Non-pigmented ciliary epithelial cell (primary cell): Measurements from ENCODE around the gene PPOX.

Experiments
- DNase-seq: peaks from one replicate; pipeline ENCODE4 v3.0.0-alpha.2; 2010; ENCODE audit warnings: low read depth

Gene PPOX

DNA sequence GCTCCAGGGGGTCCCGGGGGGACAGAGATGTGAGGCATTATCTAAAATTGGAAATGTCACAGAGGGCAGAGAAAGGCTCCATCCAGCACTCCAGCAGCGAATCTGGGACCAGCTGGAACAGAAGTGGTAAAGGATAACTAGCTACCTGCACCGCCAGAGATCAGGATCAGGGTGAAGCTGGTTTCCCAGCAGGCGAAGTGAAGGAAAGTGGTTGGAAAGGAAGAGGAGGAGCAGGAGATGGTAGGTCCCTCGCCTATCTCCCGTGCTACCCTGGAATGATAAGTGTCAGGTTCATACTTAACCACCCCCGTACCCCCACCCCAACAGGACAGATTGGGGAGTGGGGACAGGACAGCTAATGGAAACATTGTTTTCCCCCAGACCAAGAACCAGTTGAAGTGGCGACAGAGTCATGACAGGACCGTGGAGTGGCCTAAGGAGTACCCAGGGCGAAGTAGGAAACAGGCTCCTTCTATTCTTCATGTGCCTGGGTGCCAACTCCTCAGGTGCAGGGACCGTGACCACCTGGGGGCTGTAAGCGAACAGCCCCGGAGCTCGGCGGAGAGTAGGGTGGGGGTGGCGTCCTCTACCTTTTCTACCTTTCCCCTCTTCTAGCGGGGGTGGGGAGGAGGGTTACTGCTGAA is 10.4 kb downstream of the PPOX start:
- DNase-seq: no peak

DNA sequence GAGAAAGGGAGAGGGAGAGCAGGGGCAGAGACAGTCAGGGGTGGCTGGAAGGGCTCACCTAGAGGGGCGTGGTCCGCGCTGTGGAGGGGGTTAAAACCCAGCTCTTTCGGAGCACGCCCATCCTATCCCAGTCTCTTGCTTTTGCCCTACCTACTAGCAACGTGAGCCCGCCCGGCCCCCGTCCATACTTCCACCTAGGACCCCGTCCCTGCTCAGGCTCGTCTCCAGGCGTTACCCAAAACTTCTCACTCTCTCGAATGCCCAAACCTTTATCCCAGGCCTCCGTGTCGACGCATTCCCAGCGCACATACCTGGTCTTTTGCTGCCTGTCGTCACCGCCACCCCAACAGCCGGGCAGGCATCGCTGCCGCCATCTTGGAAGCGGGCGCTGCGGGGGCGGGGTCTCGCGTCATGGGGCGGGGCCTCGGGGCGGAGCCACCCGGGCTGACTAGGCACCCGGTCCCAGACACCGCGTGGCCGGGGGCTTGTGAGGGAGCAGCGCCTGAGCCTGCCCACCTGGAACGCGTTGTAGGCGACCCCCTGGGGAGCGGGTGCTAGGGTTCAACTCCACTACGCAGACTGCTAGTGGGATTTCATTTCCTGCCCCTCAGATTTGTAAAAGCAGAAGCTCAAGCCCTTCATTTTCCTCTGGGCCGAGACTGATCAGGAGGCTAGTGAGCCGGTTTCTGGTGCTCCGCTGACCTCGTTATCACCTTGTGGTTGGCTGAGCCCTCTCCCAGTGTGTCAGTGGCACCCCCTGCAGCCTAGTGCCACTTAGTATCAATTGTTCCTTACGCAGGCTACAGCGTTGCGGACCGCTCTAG is 11.1 kb downstream of the PPOX start, which contains the start of gene B4GALT3:
Gene B4GALT3 (minus strand): TSS at position 396 of the 824 bp plus-strand sequence. CDS start 1,447 bp downstream, outside the sequence.
- DNase-seq: no peak

- DNase-seq: no peak
These were observed 11.7 kb downstream of the PPOX start for GRCh38 chr1:161177936-161178244.

DNA sequence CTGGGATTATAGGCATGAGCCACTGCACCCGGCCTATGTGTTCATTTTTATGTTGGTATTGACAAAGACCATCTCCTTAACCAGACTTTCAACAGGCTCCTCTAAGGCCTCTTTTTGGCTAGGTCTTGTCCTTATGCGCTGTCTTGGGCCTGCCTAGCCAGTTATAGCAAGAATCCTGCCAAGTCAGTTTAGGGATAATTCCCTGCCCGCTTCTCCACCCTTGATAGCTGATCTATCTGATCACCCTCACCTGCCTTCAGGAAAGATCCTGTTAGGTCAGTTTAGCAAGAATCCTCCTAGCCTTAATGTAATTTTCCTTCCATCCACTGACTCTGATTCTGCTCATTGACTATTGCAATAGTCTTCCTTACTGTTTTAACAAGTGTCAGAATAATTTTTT is 13.5 kb downstream of the PPOX start:
- no peak for DNase-seq

DNA sequence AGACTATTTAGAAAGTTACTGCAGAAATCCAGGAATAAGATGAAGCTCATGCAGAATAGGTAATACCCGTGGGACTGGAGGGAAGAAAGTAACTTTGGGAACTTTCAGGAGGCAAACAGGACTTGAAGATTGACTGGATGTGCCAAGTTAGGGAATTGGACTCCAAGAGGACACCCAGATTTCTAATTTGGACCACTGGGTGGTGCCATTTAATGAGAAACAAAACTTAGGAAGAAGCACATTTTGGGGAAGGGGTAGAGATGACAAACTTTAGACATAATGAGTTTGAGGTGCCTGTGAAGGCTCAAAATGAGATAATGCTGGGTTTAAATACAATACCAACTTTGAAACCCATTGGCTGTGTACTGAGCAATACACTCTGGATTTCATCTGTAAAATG is 14.4 kb downstream of the PPOX start:
- no peak for DNase-seq

DNA sequence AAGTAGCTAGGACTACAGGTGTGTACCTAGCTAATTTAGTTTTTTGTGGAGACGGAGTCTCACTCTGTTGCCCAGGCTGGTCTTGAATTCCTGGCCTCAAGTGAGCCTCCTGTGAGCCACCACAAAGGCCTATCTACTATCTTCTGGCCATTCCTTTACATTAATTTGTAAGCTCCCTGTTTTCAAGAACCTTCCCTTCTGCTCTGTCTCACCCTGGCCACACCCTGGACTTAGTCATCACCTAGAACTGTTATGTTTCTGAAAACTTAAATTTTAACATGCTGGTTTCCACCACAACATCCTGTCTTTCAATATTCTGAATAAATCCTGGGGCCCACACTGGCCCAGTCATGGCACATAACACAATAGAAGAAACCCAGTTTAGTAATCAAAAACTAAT is 16.0 kb downstream of the PPOX start:
- DNase-seq: no peak

DNA sequence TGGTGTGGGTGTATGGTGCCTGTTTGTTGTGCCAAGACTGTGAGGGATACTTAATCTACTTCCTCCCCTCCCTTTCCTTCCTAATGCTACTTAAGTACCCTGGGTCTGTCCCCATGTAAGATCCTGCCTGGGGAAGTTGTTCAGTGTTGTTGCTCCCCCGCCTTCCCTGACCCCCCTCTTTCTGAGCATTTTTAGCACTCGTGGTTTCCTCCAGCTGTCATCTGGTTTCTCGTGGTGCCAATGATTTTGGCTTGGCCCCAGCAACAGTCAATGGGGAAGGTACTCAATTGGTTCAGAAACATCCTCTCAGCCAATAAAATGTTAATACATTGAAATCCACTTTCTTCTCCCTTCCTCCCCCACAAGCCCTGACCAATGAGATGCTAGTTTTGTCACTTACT is 19.1 kb downstream of the PPOX start:
- DNase-seq: no peak

- DNase-seq: no peak
These were observed 19.6 kb downstream of the PPOX start for GRCh38 chr1:161185732-161186311.

DNA sequence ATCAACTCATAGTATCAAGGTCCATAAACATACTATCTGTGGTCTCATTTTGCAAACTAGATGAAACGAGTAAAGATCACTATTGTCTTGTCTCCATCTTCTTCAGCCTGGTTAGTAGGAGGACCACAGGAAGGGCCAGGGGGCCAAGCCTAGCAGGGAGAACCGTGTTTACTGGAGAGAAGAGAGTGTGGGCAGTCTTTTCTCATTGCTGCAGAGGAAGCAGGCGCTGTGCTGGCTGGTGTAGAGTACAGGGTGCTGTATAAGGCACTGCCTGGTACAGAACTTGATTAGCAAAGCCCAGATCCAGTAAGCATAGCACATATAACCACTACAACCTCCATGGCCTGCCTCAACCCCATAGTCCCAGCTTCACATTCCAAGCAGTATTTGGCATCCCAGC is 21.1 kb downstream of the PPOX start:
- DNase-seq: no peak

- no peak for DNase-seq
These were observed 22.2 kb downstream of the PPOX start for GRCh38 chr1:161188381-161188780.

- no peak for DNase-seq
These were observed 22.8 kb downstream of the PPOX start for GRCh38 chr1:161189036-161189435.

- no peak for DNase-seq
These were observed 24.8 kb downstream of the PPOX start for GRCh38 chr1:161190962-161191521.

GRCh38 chr1:161191971-161192370 is 25.7 kb downstream of the PPOX start:
- no peak for DNase-seq

DNA sequence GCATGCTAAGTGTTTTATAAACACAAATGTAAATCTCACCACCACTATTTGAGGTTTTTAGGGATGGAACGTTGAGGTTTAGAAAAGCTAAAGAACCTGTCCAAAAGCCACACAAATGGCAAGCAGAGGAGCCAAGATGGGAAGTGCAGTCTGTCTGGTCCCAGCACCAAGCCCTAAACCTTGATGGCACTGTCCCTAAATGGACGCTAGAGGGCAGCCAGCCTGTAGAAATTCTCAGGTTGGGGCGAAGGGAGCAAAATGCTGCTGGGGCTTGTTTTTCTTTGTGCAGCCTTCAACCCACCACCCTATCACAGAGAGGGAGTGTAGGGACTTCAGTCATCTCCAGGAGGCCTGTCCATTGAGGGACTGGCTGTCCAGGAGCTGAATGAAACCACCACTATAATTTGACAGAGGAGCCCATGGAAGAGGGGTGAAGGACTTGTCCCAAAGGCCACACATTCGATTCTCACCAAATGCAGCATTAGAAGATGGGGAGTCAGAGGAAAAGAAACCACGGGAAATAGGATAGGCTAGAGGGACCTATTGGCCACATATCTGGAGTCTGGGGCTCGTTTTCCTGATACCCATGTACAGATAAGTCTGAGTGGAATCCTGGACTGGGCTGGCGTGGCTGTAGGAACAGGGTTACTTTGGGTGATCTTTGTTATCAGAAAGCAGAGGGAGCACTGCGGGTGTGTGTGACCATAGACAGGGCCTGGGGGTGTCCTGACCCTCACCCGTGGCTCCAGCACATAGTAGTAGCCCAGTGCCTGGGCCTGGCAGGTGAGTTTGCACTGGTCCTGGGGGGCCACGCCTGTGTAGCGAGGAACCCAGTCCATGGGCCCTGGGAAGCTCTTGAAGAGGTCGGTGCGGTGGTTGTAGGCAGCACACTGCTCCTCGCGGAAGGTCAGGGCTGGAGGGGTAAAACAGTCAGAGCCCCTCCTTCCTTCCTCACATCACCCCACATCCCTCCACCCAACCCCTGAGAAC is 26.5 kb downstream of the PPOX start:
- DNase-seq: no peak

DNA sequence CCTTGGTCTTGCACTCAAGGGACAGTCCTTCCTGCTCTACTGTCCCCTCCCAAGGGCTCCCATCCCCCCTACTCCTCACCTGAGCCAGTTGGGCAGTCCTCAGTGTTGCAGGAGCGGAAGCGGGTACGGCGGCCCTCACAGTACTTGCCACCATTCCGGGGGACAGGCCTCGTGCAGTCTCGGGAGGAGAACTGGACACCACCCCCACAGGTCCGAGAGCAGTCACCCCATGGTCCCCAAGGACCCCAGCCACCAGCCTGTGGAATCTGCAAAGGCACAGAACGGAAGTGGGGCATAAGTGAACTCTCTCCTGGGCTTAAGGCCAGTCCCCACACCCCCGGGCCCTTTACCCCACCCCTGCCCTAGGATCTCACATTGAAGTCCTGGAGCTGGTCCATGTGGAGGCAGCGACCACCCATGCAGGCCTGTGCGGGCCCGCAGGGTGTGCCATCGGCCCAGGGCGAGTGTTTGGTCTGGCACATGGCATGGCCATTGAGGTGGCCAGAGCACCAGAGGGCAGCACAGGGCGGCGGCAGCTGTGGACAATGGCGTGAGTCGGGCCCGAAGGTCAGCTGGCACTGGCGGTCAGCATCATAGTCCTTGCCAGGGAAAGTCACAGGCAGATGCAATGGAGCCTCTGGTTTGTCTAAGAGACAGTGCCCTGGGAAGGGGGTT is 27.5 kb downstream of the PPOX start:
- DNase-seq: no peak

GRCh38 chr1:161195171-161195570 is 28.9 kb downstream of the PPOX start:
- no peak for DNase-seq

DNA sequence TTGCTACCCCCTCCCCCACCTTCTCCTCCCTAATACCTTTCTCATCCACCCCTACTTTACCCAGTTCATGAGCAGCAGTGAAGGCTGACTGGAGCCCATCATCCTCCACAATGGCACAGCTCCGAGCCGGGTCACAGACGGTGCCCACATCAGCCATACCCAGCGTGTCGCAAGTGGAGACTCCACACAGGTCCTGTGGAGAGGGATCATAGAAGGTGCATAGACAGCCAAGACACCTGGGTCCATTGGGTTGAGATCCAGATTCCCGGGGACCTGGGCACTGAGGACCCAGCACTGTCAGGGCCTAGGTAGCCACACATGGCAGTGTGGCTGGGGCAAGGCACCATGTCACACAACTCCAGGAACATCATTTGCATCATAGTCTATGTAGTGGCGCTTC is 29.9 kb downstream of the PPOX start:
- no peak for DNase-seq

GRCh38 chr1:161196521-161197451 is 30.6 kb downstream of the PPOX start:
- no peak for DNase-seq

GRCh38 chr1:161197560-161198193 is 31.5 kb downstream of the PPOX start:
- DNase-seq: no peak
